GM12878 (cell line): ENCODE measurements around the gene PNRC1. TPM values are rescaled to one million over a fixed set of nuclear protein-coding genes. Genes with fewer than 3 reads are reported as not detected.

ENCODE experiments used
- ATF2 ChIP-seq: IDR thresholded peaks from 2 replicates; pipeline ENCODE4 v1.6.1; 2012; ENCODE audit warnings: low read length, inconsistent platforms
- CREM ChIP-seq: IDR thresholded peaks from 2 replicates; pipeline ENCODE4 v1.6.1; 2014; ENCODE audit warnings: antibody characterized with exemption, low read depth
- CUX1 ChIP-seq: IDR thresholded peaks from 2 replicates; pipeline ENCODE4 v1.6.1; 2012; ENCODE audit warnings: improper control_type of control experiment, low read depth, low read length; ENCODE audit not compliant: insufficient replicate concordance
- E4F1 ChIP-seq: fragments of 450-650 bp; IDR thresholded peaks from 2 replicates; pipeline ENCODE4 v1.6.1; 2018; ENCODE audit warnings: borderline replicate concordance, mild to moderate bottlenecking; ENCODE audit not compliant: partially characterized antibody
- HDAC6 ChIP-seq: fragments of 200-600 bp; sonication (generic); IDR thresholded peaks from one replicate; pipeline ENCODE4 v1.8.0; 2017; ENCODE audit warnings: antibody characterized with exemption; ENCODE audit not compliant: unreplicated experiment
- IKZF2 ChIP-seq, 2 experiments: fragments of 450-650 bp; IDR thresholded peaks; 2 replicates each; pipeline ENCODE4 v1.6.1; 2017; ENCODE audit warnings: mild to moderate bottlenecking in 2 of 2, moderate library complexity in 2 of 2
- IRF4 ChIP-seq: IDR thresholded peaks from 2 replicates; pipeline ENCODE4 v1.6.1; 2011; ENCODE audit warnings: low read depth, low read length
- JUNB ChIP-seq: IDR thresholded peaks from 2 replicates; pipeline ENCODE4 v1.6.1; 2016; ENCODE audit warnings: antibody characterized with exemption, mild to moderate bottlenecking
- MTA2 ChIP-seq: fragments of 450-650 bp; IDR thresholded peaks from 2 replicates; pipeline ENCODE4 v1.6.1; 2016; ENCODE audit warnings: low read depth, mild to moderate bottlenecking, moderate library complexity
- NFIC ChIP-seq: IDR thresholded peaks from 2 replicates; pipeline ENCODE4 v1.6.1; 2012; ENCODE audit warnings: low read depth, mild to moderate bottlenecking, inconsistent platforms, low read length, moderate library complexity
- POLR2A ChIP-seq: IDR thresholded peaks from 2 replicates; pipeline ENCODE4 v1.6.1; 2011; ENCODE audit warnings: low read depth, mild to moderate bottlenecking, low read length
- RUNX3 ChIP-seq: IDR thresholded peaks from 2 replicates; pipeline ENCODE4 v1.6.1; 2012; ENCODE audit warnings: low read length, inconsistent platforms
- SMC3 ChIP-seq: IDR thresholded peaks from 2 replicates; pipeline ENCODE4 v1.6.1; 2011; ENCODE audit warnings: low read length, improper control_type of control experiment, borderline replicate concordance
- polyA plus RNA-seq, 11 experiments: library from polyadenylated mRNA; depleted of rRNA in 4 of 11; unstranded in 6 of 11; stranded (reverse) in 5 of 11; fragments of >200 nt; fragmentation: Nextera tagmentation in 4 of 11; fragmentation: Illumina TruSeq in 1 of 11; extraction: Ambion mirVana in 4 of 11; extraction: Trizol in 1 of 11; gene quantifications; 1 replicate in 1 of 11; 2 replicates in 10 of 11; pipeline versions ENCODE4 v1.2.1 to v1.2.3, GENCODE V29; 2011 to 2016; ENCODE audit warnings: inconsistent platforms in 2 of 11, missing spikeins in 2 of 11, low read depth in 1 of 11
- total RNA-seq, 4 experiments: library from RNA; depleted of rRNA in 3 of 4; stranded (reverse); fragments of >200 nt in 3 of 4; fragmentation: Illumina TruSeq in 1 of 4; extraction: Trizol in 1 of 4; gene quantifications; 2 replicates each; pipeline versions ENCODE4 v1.2.1 to v1.2.3, GENCODE V29; 2013 to 2021

Gene PNRC1
- total and polyA plus RNA-seq, 10 of the 15 experiments (the other 5 are each of a cell fraction or from before 2014, with no cell fraction given): 7.6 to 66.0 (median 33.1) TPM

GRCh38 chr6:89098461-89098860 lies 17.9 kb downstream of the PNRC1 start (continued):
- TF ChIP-seq CUX1: no peak
- TF ChIP-seq MTA2: peak; percentile 15; the same call in 1 of the 2 replicates
- TF ChIP-seq E4F1: no peak
- no peak for TF ChIP-seq SMC3
- 0 out of 2 replicates have a peak, but pooled peaks have one; percentile 14 for TF ChIP-seq CREM
- TF ChIP-seq NFIC: peak; percentile 53; the same call in 1 of the 2 replicates
- TF ChIP-seq POLR2A: no peak
- no peak for TF ChIP-seq HDAC6
- TF ChIP-seq IRF4: peak; percentile 49; the same call in 1 of the 2 replicates
- TF ChIP-seq ATF2: 0 out of 2 replicates have a peak, but pooled peaks have one; percentile 48
- TF ChIP-seq IKZF2 (IDR thresholded peaks at IDR 0.05): peak; percentile 54 to 55; a peak in 2 of 4 replicates
- TF ChIP-seq JUNB: peak; percentile 79
- TF ChIP-seq RUNX3: peak; percentile 22; the same call in 1 of the 2 replicates
